ENCODE data around the gene CAPZB. TPM values are rescaled to one million over a fixed set of nuclear protein-coding genes. Genes with fewer than 3 reads are reported as not detected.

The CAPZB gene
- total RNA-seq, 4 donors from 2014 or later: 84.7 to 124 (median 103) TPM

- intact Hi-C loops (cut with DNase I; ENCODE audit: low total_unique reads): no loop called here
- no peak overlapping the region for H3K4me3 ChIP-seq (ENCODE audit: low read depth, poor library complexity, severe bottlenecking)
- DNase-seq (ENCODE audit: low spot score in 2 of 2): no peak
- 89 to 93% methylated on average over 23 of the region's 23 CpGs for WGBS, 2 donors
- TF ChIP-seq POLR2A (IDR thresholded peaks at IDR 0.05) (no peak), CTCF (IDR thresholded peaks at IDR 0.05) (no peak)
Observed at GRCh38 chr1:19371226-19372135, 113.9 kb downstream of the CAPZB start.

GRCh38 chr1:19370453-19371170 lies 114.7 kb downstream of the CAPZB start:
- 77 to 81% methylated on average over 13 of the region's 13 CpGs for WGBS, 2 donors
- DNase-seq (ENCODE audit: low spot score in 2 of 2): no peak
- H3K4me3 ChIP-seq (ENCODE audit: low read depth, poor library complexity, severe bottlenecking): no peak overlapping the region
- intact Hi-C loops (cut with DNase I; ENCODE audit: low total_unique reads): no loop called here
- TF ChIP-seq POLR2A (IDR thresholded peaks at IDR 0.05) (no peak), CTCF (IDR thresholded peaks at IDR 0.05) (no peak)

- no peak for TF ChIP-seq CTCF (IDR thresholded peaks at IDR 0.05)
- TF ChIP-seq POLR2A (IDR thresholded peaks at IDR 0.05): no peak
Observed at GRCh38 chr1:19369396-19370090, 115.8 kb downstream of the CAPZB start.

GRCh38 chr1:19368964-19369363 lies 116.4 kb downstream of the CAPZB start:
- no peak for DNase-seq (ENCODE audit: low spot score in 2 of 2)
- 56 to 59% methylated on average over 5 of the region's 5 CpGs for WGBS, 2 donors
- TF ChIP-seq CTCF (IDR thresholded peaks at IDR 0.05) (no peak), POLR2A (IDR thresholded peaks at IDR 0.05) (no peak)

More at GRCh38 chr1:19369396-19370090, 115.8 kb downstream of the CAPZB start:
- intact Hi-C loops (cut with DNase I; ENCODE audit: low total_unique reads): no loop called here
- no peak for DNase-seq (ENCODE audit: low spot score in 2 of 2)
- no peak overlapping the region for H3K4me3 ChIP-seq (ENCODE audit: low read depth, poor library complexity, severe bottlenecking)
- WGBS, 2 donors: 37 to 38% methylated on average over 16 of the region's 16 CpGs

GRCh38 chr1:19368050-19368449 lies 117.3 kb downstream of the CAPZB start:
- H3K4me3 ChIP-seq (ENCODE audit: low read depth, poor library complexity, severe bottlenecking): no peak overlapping the region
- intact Hi-C loops (cut with DNase I; ENCODE audit: low total_unique reads): no loop called here
- WGBS, 2 donors: 80 to 90% methylated on average over 5 of the region's 5 CpGs
- TF ChIP-seq CTCF (IDR thresholded peaks at IDR 0.05) (no peak), POLR2A (IDR thresholded peaks at IDR 0.05) (no peak)
- DNase-seq (ENCODE audit: low spot score in 2 of 2): no peak

More at GRCh38 chr1:19368964-19369363, 116.4 kb downstream of the CAPZB start:
- intact Hi-C loops (cut with DNase I; ENCODE audit: low total_unique reads): no loop called here
- no peak overlapping the region for H3K4me3 ChIP-seq (ENCODE audit: low read depth, poor library complexity, severe bottlenecking)

Data from lower leg skin (tissue), 4 donors.